Hematopoietic multipotent progenitor cell treated with erythropoietin and hydrocortisone succinate and interleukin-3 and kit ligand, for 17 days (in vitro differentiated cells): Measurements from ENCODE around the gene HNRNPK.

Experiments
- DNase-seq: peaks from one replicate; pipeline ENCODE4 v3.0.0-alpha.2; 2015; ENCODE audit warnings: low spot score

The HNRNPK gene

GRCh38 chr9:83932851-83933250 is 47.2 kb downstream of the HNRNPK start:
- DNase-seq = no peak

- no peak for DNase-seq
Observed at GRCh38 chr9:83932011-83932410, 48.0 kb downstream of the HNRNPK start.

- DNase-seq = no peak
Observed at GRCh38 chr9:83930881-83931280, 49.1 kb downstream of the HNRNPK start.

- DNase-seq = no peak
Observed at GRCh38 chr9:83927591-83927990, 52.4 kb downstream of the HNRNPK start.

- peak; percentile 90 for DNase-seq
Observed at GRCh38 chr9:83920927-83921707, 58.9 kb downstream of the HNRNPK start, which contains the start of gene KIF27. KIF27 (minus strand) TSS chr9:83921432; CDS start chr9:83915591, 5,841 bp downstream.

GRCh38 chr9:83920469-83920926 is 59.5 kb downstream of the HNRNPK start:
- peak; percentile 48 for DNase-seq

- DNase-seq = no peak
Observed at GRCh38 chr9:83919111-83919510, 60.9 kb downstream of the HNRNPK start.
